DMS 273 (cell line): ENCODE results near the gene TTC39B.

Experiments used
- DNase-seq: peaks from one replicate; lab custom pipeline; 2025; ENCODE audit not compliant: unreplicated experiment; lab: John Stamatoyannopoulos, UW

TTC39B gene

GRCh38 chr9:15137658-15138356, 169.2 kb downstream of the TTC39B start:
- DNase-seq, result no peak

DNA sequence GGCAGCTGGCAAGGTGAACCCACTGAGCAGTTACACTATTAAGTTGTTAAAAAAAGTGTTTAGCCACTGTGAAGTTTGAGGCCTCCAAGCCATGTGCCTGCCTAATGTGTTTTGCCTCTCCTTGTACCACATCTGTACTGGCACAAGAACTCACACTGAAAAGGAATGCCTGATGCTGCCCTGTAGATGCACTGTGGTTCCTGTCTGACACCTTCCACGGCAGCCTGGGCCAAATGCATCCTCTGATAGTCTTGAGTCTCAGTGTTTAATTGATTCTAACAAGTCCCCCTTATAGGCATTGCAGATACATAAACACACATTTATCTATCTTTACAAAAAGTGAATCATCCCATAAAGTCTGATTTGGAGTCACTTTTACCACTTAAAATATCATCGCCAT, 169.9 kb downstream of the TTC39B start:
- peak; percentile 62 for DNase-seq

DNA sequence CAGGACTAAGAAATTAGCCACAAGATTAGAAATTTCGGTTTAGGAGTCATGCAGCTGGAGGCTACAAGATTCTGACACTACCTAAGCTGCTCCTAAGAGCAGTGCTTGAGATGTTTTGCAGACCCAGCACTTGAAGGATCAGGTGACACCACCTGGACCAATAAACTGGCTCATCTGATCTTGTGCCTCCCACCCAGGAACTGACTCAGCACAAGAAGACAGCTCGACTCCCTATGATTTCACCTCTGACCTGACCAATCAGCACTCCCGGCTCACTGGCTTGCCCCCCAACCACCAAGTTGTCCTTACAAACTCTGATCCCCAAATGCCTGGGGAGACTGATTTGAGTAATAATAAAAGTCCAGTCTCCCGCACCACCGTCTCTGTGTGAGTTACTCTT, 170.4 kb downstream of the TTC39B start:
- peak; percentile 68 for DNase-seq

GRCh38 chr9:15135164-15135792, 171.7 kb downstream of the TTC39B start:
- DNase-seq, result peak; percentile 95

DNA sequence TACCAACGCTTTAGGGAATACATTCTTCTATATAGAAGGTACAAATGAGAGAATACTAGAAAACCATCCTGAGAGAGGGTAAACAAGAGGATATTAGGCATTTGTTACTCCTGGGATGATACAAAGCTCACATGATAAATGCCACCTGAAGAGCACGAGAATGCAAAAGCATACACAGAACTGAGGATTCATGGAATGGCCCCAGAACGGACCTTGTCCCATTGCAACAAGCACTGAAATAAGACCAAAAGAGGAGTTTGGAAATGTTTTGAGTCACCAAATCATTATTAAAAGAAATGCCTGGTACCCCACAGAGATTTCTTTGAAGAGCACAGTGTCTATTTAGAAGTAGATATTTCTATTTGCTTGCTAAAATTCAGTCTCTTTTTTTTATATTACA, 173.5 kb downstream of the TTC39B start:
- no peak for DNase-seq

DNA sequence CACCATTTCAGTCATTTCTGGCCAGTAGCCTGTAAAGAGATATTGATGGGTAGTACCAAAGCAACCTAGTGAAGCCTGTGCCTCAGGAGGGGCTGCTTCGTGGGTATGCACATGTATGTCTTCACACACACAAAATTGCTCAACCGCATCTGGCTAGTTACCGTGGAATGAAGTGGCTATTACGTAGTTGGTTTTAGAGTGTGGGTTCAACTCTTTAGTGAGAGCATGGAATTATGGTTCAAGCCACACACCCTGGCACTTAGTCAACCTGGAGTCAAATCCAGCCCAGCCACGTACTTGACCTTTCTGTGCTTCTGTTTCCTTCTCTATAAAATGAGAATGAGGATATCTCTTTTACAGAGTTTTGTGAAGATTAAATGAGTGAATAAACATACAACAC, 174.9 kb downstream of the TTC39B start:
- DNase-seq, result no peak

- DNase-seq, result no peak
These were observed 175.9 kb downstream of the TTC39B start for GRCh38 chr9:15131094-15131493.

DNA sequence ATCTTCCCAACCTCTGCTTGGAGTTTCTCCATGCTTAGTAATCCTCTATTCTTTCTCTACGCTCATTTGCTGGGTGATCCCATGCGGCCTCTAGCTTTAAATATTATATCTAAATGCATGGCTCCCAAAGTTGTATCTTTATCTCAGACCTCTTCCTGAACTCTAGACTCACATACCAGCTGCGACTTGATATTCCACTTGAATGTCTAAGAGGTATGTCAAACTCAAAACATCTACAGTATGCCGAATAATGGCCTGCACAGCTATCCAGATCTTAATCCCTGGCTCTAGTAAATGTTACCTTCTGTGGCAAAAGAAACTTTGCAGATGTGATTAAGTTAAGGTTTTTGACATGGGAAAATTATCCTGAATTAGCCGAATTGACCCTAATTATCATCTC, 179.2 kb downstream of the TTC39B start:
- no peak for DNase-seq

- DNase-seq, result no peak
These were observed 185.4 kb downstream of the TTC39B start for GRCh38 chr9:15121630-15122029.

GRCh38 chr9:15116130-15116580, 190.9 kb downstream of the TTC39B start:
- DNase-seq, result peak; percentile 58

DNA sequence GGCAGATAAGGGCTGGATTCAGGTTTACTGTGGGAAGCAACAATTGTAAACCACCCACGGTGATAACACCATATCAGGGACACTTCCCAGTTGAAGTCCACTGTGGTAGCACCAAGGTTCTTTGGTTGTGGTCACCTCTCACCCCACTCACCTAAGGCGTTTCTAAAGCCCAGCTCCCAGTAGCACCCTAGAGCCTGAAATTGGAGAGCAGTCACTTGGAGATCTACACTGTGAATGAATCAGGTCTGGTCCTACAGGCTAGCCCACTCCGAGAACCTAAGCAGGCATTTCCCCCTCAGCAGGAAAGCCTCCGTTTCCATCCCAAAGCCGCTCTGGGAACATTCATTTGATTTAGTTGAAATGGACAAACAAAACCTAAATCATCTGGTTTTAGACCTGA, 191.3 kb downstream of the TTC39B start:
- peak; percentile 28 for DNase-seq

DNA sequence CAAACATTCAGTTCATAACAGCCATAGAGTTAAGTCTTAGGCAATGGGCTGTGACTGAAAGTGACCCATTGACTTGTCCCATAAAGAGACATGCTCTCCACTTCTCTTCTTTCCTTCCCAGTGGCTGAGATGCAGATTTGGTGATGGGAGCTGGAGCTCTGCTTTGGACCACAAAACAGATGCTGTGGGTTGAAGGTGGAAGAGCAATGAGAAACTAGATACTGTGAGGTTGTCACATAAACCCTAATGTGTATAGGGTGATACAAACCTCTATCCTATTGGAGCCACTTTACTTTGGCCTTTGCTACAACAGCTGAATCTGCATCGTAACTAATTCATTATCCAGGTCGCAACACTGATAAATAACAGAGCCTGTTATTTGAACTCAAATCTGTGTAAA, 192.0 kb downstream of the TTC39B start:
- no peak for DNase-seq
